Measurements from ENCODE around the gene ZNF672. TPM values are rescaled to one million over a fixed set of nuclear protein-coding genes. Genes with fewer than 3 reads are reported as not detected.

ZNF672 gene
- total RNA-seq, 2 experiments from 2014 or later, result 35.9 to 38.4 TPM

DNA sequence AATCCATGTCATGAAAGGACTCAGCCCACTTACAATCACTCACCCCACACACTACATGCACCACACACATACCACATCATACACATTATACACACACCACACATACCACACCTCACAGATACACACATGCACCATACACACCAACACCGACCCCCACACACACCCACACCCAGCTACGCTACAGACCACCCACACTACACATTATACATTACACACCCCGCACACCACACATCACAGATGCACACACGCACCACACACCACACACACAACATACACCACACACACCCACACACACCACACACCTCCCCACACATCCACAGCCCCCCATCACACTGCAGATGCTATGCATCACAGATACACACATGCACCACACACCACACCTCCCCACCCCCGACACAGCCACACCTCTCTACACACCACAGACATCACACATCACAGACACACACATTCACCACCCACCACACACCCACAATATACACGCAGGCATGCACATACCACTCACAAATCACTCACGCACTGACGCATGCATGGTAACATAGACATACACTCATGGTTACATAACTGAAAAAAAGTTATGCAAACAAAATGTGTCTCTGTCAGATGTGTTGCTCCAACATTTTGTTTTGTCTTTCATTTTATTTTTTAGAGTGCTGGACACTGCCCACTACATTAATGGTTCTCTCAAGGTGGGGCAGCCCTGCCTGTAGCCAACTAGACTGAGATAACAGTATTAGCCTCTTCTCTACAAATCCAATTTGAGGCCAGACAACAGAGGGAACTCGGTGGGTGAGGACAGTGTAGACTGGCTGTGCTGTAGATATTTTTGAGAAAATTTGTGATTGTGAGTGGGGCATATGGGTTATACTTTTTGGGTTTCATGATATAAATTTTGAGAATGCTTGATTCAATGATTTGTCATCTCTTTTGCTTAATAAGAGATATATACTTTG is 52.8 kb downstream of the ZNF672 start:
- no peaks in the 10 kb centered on the region for H3K9me3 Mint-ChIP-seq
- intact Hi-C loops (cut with DNase I, micrococcal nuclease), result no loop called here
- Histone ChIP-seq H3K27ac (ENCODE audit: low read depth in 1 of 2, low read length in 2 of 2) (no peak overlapping the region), H3K36me3 (ENCODE audit: insufficient read depth, low read length) (no peaks in the 10 kb centered on the region), H3K4me1 (ENCODE audit: insufficient read depth, low read length) (no peaks in the 10 kb centered on the region), H3K4me3 (ENCODE audit: low read length) (no peak overlapping the region), H3K27me3 (ENCODE audit: control insufficient read depth in 1 of 2, insufficient read depth in 2 of 2, low read length in 2 of 2) (peaks cover 4 to 8% of the 10 kb centered on the region in 2 experiments), H3K9me3 (ENCODE audit: control insufficient read depth in 1 of 2, insufficient read depth in 1 of 2, low read length in 2 of 2) (no peaks in the 10 kb centered on the region)
- POLR2A ChIA-PET, result no interaction called here
- peaks cover 26% of the 10 kb centered on the region for H3K27me3 Mint-ChIP-seq
- no peak overlapping the region for H3K4me3 Mint-ChIP-seq
- ATAC-seq (ENCODE audit: poor library complexity) (no peak), DNase-seq (no peak)
- TF ChIP-seq, protein P1, sequence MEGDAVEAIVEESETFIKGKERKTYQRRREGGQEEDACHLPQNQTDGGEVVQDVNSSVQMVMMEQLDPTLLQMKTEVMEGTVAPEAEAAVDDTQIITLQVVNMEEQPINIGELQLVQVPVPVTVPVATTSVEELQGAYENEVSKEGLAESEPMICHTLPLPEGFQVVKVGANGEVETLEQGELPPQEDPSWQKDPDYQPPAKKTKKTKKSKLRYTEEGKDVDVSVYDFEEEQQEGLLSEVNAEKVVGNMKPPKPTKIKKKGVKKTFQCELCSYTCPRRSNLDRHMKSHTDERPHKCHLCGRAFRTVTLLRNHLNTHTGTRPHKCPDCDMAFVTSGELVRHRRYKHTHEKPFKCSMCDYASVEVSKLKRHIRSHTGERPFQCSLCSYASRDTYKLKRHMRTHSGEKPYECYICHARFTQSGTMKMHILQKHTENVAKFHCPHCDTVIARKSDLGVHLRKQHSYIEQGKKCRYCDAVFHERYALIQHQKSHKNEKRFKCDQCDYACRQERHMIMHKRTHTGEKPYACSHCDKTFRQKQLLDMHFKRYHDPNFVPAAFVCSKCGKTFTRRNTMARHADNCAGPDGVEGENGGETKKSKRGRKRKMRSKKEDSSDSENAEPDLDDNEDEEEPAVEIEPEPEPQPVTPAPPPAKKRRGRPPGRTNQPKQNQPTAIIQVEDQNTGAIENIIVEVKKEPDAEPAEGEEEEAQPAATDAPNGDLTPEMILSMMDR (IDR thresholded peaks at IDR 0.05), result no peak
- H3K36me3 Mint-ChIP-seq (ENCODE audit: low read depth), result no peaks in the 10 kb centered on the region
- CTCF ChIA-PET, result no interaction called here
- no peaks in the 10 kb centered on the region for H3K4me1 Mint-ChIP-seq (ENCODE audit: low read depth)
- H3K27ac Mint-ChIP-seq, result no peak overlapping the region

- ChIA-PET POLR2A (no interaction called here), CTCF (no interaction called here)
- no peaks in the 10 kb centered on the region for H3K4me1 Mint-ChIP-seq (ENCODE audit: low read depth)
- no peaks in the 10 kb centered on the region for H3K9me3 ChIP-seq (ENCODE audit: control insufficient read depth in 1 of 2, insufficient read depth in 1 of 2, low read length in 2 of 2)
- no peak for ATAC-seq (ENCODE audit: poor library complexity)
- no peaks in the 10 kb centered on the region for H3K36me3 Mint-ChIP-seq (ENCODE audit: low read depth)
- intact Hi-C loops (cut with DNase I, micrococcal nuclease), result no loop called here
- no peak overlapping the region for H3K4me3 ChIP-seq (ENCODE audit: low read length)
- H3K27ac ChIP-seq (ENCODE audit: low read depth in 1 of 2, low read length in 2 of 2), result no peak overlapping the region
- no peaks in the 10 kb centered on the region for H3K36me3 ChIP-seq (ENCODE audit: insufficient read depth, low read length)
- H3K4me1 ChIP-seq (ENCODE audit: insufficient read depth, low read length), result no peaks in the 10 kb centered on the region
- H3K27me3 Mint-ChIP-seq, result peaks cover 33% of the 10 kb centered on the region
- TF ChIP-seq, protein P1 (IDR thresholded peaks at IDR 0.05), result no peak
- H3K9me3 Mint-ChIP-seq, result no peaks in the 10 kb centered on the region
- no peak overlapping the region for H3K27ac Mint-ChIP-seq
- no peak for DNase-seq
- H3K27me3 ChIP-seq (ENCODE audit: control insufficient read depth in 1 of 2, insufficient read depth in 2 of 2, low read length in 2 of 2), result peaks cover 8 to 9% of the 10 kb centered on the region in 2 experiments
- no peak overlapping the region for H3K4me3 Mint-ChIP-seq
These were observed 53.7 kb downstream of the ZNF672 start for GRCh38 chr1:248891758-248892157.

DNA sequence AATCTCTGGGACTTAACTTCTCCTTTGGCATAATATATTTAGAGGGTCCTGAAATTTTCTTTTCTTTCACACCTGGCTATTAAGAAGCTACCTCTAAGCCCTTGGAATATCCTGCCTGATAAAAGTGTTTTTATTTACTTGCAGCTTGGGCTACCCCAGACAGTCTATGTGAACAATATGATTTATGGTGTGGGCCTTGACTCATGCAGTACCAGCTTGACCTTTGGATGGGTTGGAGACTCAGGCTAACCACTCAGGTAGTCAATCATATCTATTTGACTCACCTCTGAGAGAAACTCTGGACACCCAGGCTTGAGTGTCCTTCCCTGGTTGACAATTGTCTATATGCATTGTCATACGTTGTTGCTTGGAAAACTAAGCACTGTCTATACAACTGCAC is 54.6 kb downstream of the ZNF672 start:
- Histone ChIP-seq H3K4me3 (ENCODE audit: low read length) (no peak overlapping the region), H3K36me3 (ENCODE audit: insufficient read depth, low read length) (no peaks in the 10 kb centered on the region), H3K4me1 (ENCODE audit: insufficient read depth, low read length) (no peaks in the 10 kb centered on the region), H3K9me3 (ENCODE audit: control insufficient read depth in 1 of 2, insufficient read depth in 1 of 2, low read length in 2 of 2) (no peaks in the 10 kb centered on the region), H3K27ac (ENCODE audit: low read depth in 1 of 2, low read length in 2 of 2) (no peak overlapping the region), H3K27me3 (ENCODE audit: control insufficient read depth in 1 of 2, insufficient read depth in 2 of 2, low read length in 2 of 2) (peaks cover 8 to 12% of the 10 kb centered on the region in 2 experiments)
- ChIA-PET POLR2A (no interaction called here), CTCF (no interaction called here)
- DNase-seq (no peak), ATAC-seq (ENCODE audit: poor library complexity) (no peak)
- TF ChIP-seq, protein P1 (IDR thresholded peaks at IDR 0.05), result no peak
- no peaks in the 10 kb centered on the region for H3K36me3 Mint-ChIP-seq (ENCODE audit: low read depth)
- H3K27ac Mint-ChIP-seq, result no peak overlapping the region
- no peaks in the 10 kb centered on the region for H3K4me1 Mint-ChIP-seq (ENCODE audit: low read depth)
- intact Hi-C loops (cut with DNase I, micrococcal nuclease), result no loop called here
- H3K4me3 Mint-ChIP-seq, result no peak overlapping the region
- no peaks in the 10 kb centered on the region for H3K9me3 Mint-ChIP-seq
- H3K27me3 Mint-ChIP-seq, result peaks cover 33% of the 10 kb centered on the region

All from CD4-positive, alpha-beta T cell (primary cell).